IPS-11a (cell line): ENCODE measurements around the gene OOSP2.

ENCODE experiments used
- H3K4me3 ChIP-seq: one replicate; pipeline ENCODE4 v1.5.1; 2013; ENCODE audit warnings: low read depth, low read length, control low read depth

Gene OOSP2

GRCh38 chr11:60077981-60078380 lies 37.8 kb downstream of the OOSP2 start:
- no peak overlapping the region for H3K4me3 ChIP-seq

- H3K4me3 ChIP-seq: no peak overlapping the region
These were observed 38.5 kb downstream of the OOSP2 start for GRCh38 chr11:60078745-60079144.

- H3K4me3 ChIP-seq: no peak overlapping the region
These were observed 40.3 kb downstream of the OOSP2 start for GRCh38 chr11:60080535-60080934.

GRCh38 chr11:60084631-60085273 lies 44.5 kb downstream of the OOSP2 start:
- no peak overlapping the region for H3K4me3 ChIP-seq

- H3K4me3 ChIP-seq: no peak overlapping the region
These were observed 45.7 kb downstream of the OOSP2 start for GRCh38 chr11:60085909-60086308.

DNA sequence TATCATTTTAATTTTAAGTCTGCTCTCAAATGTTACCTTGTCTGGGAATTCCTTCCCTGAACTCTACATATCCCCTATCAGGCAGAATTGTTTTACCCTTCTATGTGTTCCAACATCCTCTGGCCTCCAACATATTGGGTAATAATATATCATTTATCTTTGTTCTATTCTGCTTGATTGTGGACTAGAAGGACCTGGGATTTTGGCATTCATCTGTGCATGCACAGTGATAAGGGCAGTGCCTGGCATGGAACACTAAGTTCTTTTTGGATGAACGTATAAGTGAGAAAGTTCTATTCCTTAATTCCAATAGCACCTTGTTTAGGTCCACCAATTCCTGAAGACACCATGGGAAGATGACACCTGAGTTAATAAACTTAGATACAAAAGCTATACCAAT lies 47.0 kb downstream of the OOSP2 start:
- H3K4me3 ChIP-seq: no peak overlapping the region

DNA sequence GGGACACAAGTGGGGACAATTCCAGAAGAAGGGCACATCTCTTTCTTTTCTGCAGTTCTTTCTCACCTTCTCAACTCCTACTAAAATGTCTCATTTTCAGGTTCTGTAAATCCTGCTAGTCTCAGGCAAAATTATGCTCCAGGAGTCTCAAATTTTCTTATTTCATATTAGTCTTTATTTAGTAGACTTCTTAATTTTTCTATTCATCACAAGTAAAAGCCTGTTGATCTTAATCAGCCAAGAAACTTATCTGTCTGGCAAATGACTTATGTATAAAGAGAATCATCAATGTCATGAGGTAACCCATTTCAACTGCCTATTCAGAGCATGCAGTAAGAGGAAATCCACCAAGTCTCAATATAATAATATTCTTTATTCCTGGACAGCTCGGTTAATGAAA lies 48.2 kb downstream of the OOSP2 start, which contains the start of gene MS4A2:
MS4A2 (plus strand) TSS at position 301 of the 400 bp plus-strand sequence. CDS start 102 bp downstream, outside the sequence.
- no peak within 1 kb of the TSS for H3K4me3 ChIP-seq

- no peak overlapping the region for H3K4me3 ChIP-seq
These were observed 55.4 kb downstream of the OOSP2 start for GRCh38 chr11:60095477-60096120.

DNA sequence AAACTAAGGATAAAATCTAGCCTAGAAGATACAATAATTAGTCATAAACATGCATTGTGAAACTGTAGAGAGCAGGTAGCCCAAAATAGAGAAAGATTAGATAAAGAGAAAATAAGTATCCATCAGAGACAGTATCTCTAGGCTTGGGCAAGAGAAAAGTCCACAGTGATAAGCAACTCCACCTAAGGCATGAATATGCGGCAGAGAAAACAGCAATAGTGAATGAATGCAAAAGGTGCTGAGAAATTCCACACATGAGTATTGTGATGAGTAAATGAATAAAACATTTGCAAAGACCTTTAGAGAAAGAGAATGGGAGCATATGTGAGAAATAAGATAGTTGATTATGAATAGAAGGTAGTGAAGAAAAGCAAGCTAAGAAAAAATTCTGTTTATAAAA lies 57.0 kb downstream of the OOSP2 start:
- no peak overlapping the region for H3K4me3 ChIP-seq
